HG02870 (cell line): ENCODE measurements around the gene HLA-A.

ENCODE experiments used
- ATAC-seq: cut with Tn5 transposase; IDR thresholded peaks from one replicate; pipeline ENCODE4 v1.9.1; 2021; ENCODE audit warnings: mild to moderate bottlenecking, moderate library complexity; ENCODE audit not compliant: unreplicated experiment

The HLA-A gene

GRCh38 chr6:29984232-29984631 lies 41.9 kb downstream of the HLA-A start:
- ATAC-seq = no peak

GRCh38 chr6:29984992-29985391 lies 42.7 kb downstream of the HLA-A start:
- no peak for ATAC-seq

GRCh38 chr6:29986179-29986781 lies 43.9 kb downstream of the HLA-A start:
- no peak for ATAC-seq

- no peak for ATAC-seq
Measured at GRCh38 chr6:29989211-29989610, 46.9 kb downstream of the HLA-A start.

- no peak for ATAC-seq
Measured at GRCh38 chr6:29990931-29991330, 48.6 kb downstream of the HLA-A start.

GRCh38 chr6:29992807-29993206 lies 50.5 kb downstream of the HLA-A start:
- ATAC-seq = no peak

- no peak for ATAC-seq
Measured at GRCh38 chr6:29994826-29995225, 52.5 kb downstream of the HLA-A start.

- ATAC-seq = no peak
Measured at GRCh38 chr6:29995340-29995777, 53.0 kb downstream of the HLA-A start.
